Right lobe of liver (tissue), 6 donors: ENCODE measurements around the gene RGS11. TPM values are rescaled to one million over a fixed set of nuclear protein-coding genes. Genes with fewer than 3 reads are reported as not detected.

Experiments used
- ATAC-seq, 4 donors: fragments of 200-7000 bp; cut with Tn5 transposase; one replicate each; pipeline ENCODE4 v1.9.1; 2020; ENCODE audit warnings: mild to moderate bottlenecking in 4 of 4, moderate library complexity in 4 of 4
- DNase-seq, 3 donors: peaks; one replicate each; pipeline ENCODE4 v3.0.0-alpha.2; 2020
- H3K27ac ChIP-seq, 3 donors: fragments of 200-600 bp; one replicate each; pipeline ENCODE4 v1.8.0; 2022
- H3K27me3 ChIP-seq, 2 donors: fragments of 200-600 bp; one replicate each; pipeline ENCODE4 v1.8.0; 2022
- H3K36me3 ChIP-seq, 4 donors: fragments of 200-600 bp; sonication (generic) in 1 of 4; one replicate each; pipeline versions ENCODE4 v1.5.1 to v1.8.0; 2017 to 2022; ENCODE audit warnings: control low read depth in 1 of 4
- H3K4me1 ChIP-seq, 4 donors: fragments of 200-600 bp; sonication (generic) in 1 of 4; one replicate each; pipeline versions ENCODE4 v1.5.1 to v1.8.0; 2017 to 2022; ENCODE audit warnings: control low read depth in 1 of 4
- H3K4me3 ChIP-seq, 3 donors: fragments of 200-600 bp; one replicate each; pipeline ENCODE4 v1.8.0; 2022
- H3K9me3 ChIP-seq, 4 donors: fragments of 200-600 bp; sonication (generic) in 1 of 4; one replicate each; pipeline versions ENCODE4 v1.5.1 to v1.8.0; 2017 to 2022; ENCODE audit warnings: control low read depth in 1 of 4
- CTCF ChIP-seq, 4 donors: fragments of 200-600 bp in 3 of 4; fragments of 450-650 bp in 1 of 4; IDR thresholded peaks; one replicate each; pipeline versions ENCODE4 v1.5.1 to v1.8.0; 2016 to 2022; ENCODE audit warnings: antibody characterized with exemption in 4 of 4, mild to moderate bottlenecking in 2 of 4
- POLR2A ChIP-seq: fragments of 450-650 bp; IDR thresholded peaks from one replicate; pipeline ENCODE4 v1.6.1; 2017; ENCODE audit warnings: antibody characterized with exemption, mild to moderate bottlenecking
- WGBS: methylation state at CpG from one replicate; pipeline ENCODE4 v1.1.6; 2018; ENCODE audit warnings: low coverage, low lambda C conversion rate; ENCODE audit not compliant: insufficient coverage; ENCODE audit errors: missing lambda C conversion rate; 5-methylcytosine and 5-hydroxymethylcytosine counted together
- intact Hi-C, 2 donors: fragments of 100-400 bp; cut with DNase I; formaldehyde crosslinking; loops; one replicate each; pipeline versions ENCODE4 v1.11.2 to v1.14.1; 2022
- total RNA-seq, 6 experiments: library from RNA; depleted of rRNA in 2 of 6; stranded (reverse); fragments of >200 nt in 2 of 6; fragmentation: NEBNext Ultra II Directional in 3 of 6; extraction: Animal tissue kit (Norgen Biotek cat#: 25700) in 3 of 6; gene quantifications; one replicate each; pipeline versions ENCODE4 v1.1.0 to v1.2.4, GENCODE V29; 2016 to 2023
- donor health status: DM: no; HTN: yes; CAD: no.
- donor health status: DM: no; HTN: no; CAD: no.
- donor health status: DM: no; HTN: no; CAD: no.
- donor health status: DM: no; HTN: yes; CAD: no.
- donor health status: DM: no; HTN: yes; CAD: no.

Gene RGS11
- total RNA-seq, 6 experiments from 2014 or later = 0.37 to 1.3 (median 0.80) TPM

GRCh38 chr16:301950-302349, 26.2 kb upstream of the RGS11 start:
- Histone ChIP-seq H3K4me1 (no peaks in the 10 kb centered on the region), H3K27me3 (no peaks in the 10 kb centered on the region), H3K9me3 (no peaks in the 10 kb centered on the region), H3K36me3 (no peaks in the 10 kb centered on the region), H3K27ac (no peak overlapping the region), H3K4me3 (no peak overlapping the region)
- intact Hi-C loops = no loop called here
- ATAC-seq (no peak), DNase-seq (no peak)
- WGBS = 100% methylated on average over 2 of the region's 13 CpGs
- TF ChIP-seq CTCF (IDR thresholded peaks at IDR 0.05) (no peak), POLR2A (no peak)

GRCh38 chr16:301235-301634, 25.5 kb upstream of the RGS11 start:
- H3K27ac ChIP-seq = no peak overlapping the region
- intact Hi-C loops = no loop called here
- no peaks in the 10 kb centered on the region for H3K27me3 ChIP-seq
- ATAC-seq (no peak), DNase-seq (no peak)
- 100% methylated on average over 1 of the region's 6 CpGs for WGBS
- no peak for TF ChIP-seq CTCF (IDR thresholded peaks at IDR 0.05)
- no peak for TF ChIP-seq POLR2A
- no peaks in the 10 kb centered on the region for H3K4me1 ChIP-seq
- H3K9me3 ChIP-seq = no peaks in the 10 kb centered on the region
- H3K36me3 ChIP-seq = no peaks in the 10 kb centered on the region
- H3K4me3 ChIP-seq = no peak overlapping the region

DNA sequence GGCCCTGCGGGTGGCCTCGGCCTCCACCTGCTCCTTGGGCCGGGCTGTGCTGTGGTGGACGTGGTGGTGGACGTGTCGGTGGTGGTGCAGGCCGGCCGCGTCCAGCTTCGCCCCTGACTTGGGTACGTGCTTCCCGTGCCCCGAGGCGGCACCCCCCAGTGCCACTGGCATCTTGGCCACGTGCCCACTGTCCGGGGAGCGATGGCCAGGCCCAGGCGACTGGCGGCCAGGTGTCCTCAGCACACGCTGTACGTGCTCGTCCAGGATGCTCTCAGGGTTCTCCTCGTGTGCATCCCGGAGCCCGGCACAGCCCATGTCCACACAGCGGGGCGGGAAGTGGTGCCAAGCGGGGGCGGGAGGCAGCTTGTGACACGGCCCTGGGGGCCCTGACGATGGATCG, 22.1 kb upstream of the RGS11 start:
- Histone ChIP-seq H3K4me1 (no peaks in the 10 kb centered on the region), H3K4me3 (no peak overlapping the region), H3K9me3 (no peaks in the 10 kb centered on the region), H3K27me3 (no peaks in the 10 kb centered on the region), H3K27ac (no peak overlapping the region), H3K36me3 (peaks cover 0 to 4% (median 0%) of the 10 kb centered on the region in 4 donors)
- no peak for TF ChIP-seq CTCF (IDR thresholded peaks at IDR 0.05)
- no peak for TF ChIP-seq POLR2A
- peak in 1 of 4 donors; percentile 30 for ATAC-seq
- WGBS = no CpG with 5 or more reads among the region's 32 CpGs
- DNase-seq = no peak
- intact Hi-C loops = no loop called here

GRCh38 chr16:296806-297510, 21.2 kb upstream of the RGS11 start:
- no peaks in the 10 kb centered on the region for H3K4me1 ChIP-seq
- H3K4me3 ChIP-seq = no peak overlapping the region
- TF ChIP-seq CTCF (IDR thresholded peaks at IDR 0.05) (no peak), POLR2A (no peak)
- no peak overlapping the region for H3K27ac ChIP-seq
- peak in 1 of 4 donors; percentile 7 for ATAC-seq
- DNase-seq = no peak
- intact Hi-C loops = no loop called here
- H3K9me3 ChIP-seq = no peaks in the 10 kb centered on the region
- no peaks in the 10 kb centered on the region for H3K27me3 ChIP-seq
- peaks cover 0 to 4% (median 0%) of the 10 kb centered on the region in 4 donors for H3K36me3 ChIP-seq
- 93% methylated on average over 6 of the region's 37 CpGs for WGBS
